Esophagus squamous epithelium (tissue), 4 donors: ENCODE measurements around the gene NRXN2.

Experiments
- POLR2A ChIP-seq, 4 donors: fragments of 450-650 bp; IDR thresholded peaks; one replicate each; pipeline ENCODE4 v1.6.1; 2017; ENCODE audit warnings: antibody characterized with exemption in 4 of 4, mild to moderate bottlenecking in 4 of 4, moderate library complexity in 3 of 4
- TF ChIP-seq, protein P1 (sequence below), 6 experiments: fragments of 450-650 bp in 4 of 6; fragments of 200-600 bp in 2 of 6; sonication (generic) in 2 of 6; IDR thresholded peaks; one replicate each; pipeline ENCODE4 v1.5.1; 2016 to 2019; ENCODE audit warnings: antibody characterized with exemption in 6 of 6, mild to moderate bottlenecking in 4 of 6, moderate library complexity in 4 of 6

DNA sequence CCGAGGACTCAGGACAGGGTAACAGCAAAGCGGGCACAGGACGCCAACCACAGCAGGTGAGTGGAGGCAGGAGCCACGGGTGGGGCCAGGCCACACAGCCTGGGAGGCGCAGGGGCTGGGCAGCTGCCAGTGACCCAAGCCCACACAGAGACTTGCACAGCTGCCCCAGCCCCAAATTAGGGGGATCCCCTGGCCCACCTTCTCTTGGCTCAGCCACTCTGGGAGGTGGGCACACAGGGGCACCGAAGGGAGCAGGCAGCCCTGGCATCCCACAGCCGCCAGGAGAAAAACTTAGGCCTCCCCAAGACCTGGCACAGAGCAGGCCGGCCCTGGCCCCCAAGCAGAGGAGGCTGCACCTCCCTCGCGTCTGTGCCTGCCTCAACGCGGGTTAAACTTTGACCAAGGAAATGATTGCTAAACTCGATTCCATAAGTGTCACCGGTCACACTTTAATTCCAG is 132.2 kb downstream of the NRXN2 start, which contains the start of gene SLC22A12:
- TF ChIP-seq, protein P1, sequence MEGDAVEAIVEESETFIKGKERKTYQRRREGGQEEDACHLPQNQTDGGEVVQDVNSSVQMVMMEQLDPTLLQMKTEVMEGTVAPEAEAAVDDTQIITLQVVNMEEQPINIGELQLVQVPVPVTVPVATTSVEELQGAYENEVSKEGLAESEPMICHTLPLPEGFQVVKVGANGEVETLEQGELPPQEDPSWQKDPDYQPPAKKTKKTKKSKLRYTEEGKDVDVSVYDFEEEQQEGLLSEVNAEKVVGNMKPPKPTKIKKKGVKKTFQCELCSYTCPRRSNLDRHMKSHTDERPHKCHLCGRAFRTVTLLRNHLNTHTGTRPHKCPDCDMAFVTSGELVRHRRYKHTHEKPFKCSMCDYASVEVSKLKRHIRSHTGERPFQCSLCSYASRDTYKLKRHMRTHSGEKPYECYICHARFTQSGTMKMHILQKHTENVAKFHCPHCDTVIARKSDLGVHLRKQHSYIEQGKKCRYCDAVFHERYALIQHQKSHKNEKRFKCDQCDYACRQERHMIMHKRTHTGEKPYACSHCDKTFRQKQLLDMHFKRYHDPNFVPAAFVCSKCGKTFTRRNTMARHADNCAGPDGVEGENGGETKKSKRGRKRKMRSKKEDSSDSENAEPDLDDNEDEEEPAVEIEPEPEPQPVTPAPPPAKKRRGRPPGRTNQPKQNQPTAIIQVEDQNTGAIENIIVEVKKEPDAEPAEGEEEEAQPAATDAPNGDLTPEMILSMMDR (IDR thresholded peaks at IDR 0.05): no peak
- no peak for TF ChIP-seq POLR2A (IDR thresholded peaks at IDR 0.05)
